HEK293 (cell line): ENCODE data around the gene ENOX2.

Source experiments
- CTCF ChIA-PET: fragments of 350-600 bp; formaldehyde crosslinking; extraction: SDS; loops from one replicate; lab custom pipeline; 2021; ENCODE audit warnings: antibody characterized with exemption; lab: Yijun Ruan, JAX
- POLR2A ChIA-PET: fragments of 300-600 bp; formaldehyde crosslinking; extraction: SDS; loops from one replicate; lab custom pipeline; 2020; ENCODE audit warnings: antibody characterized with exemption, inconsistent platforms; lab: Yijun Ruan, JAX
- H3K27ac ChIP-seq: fragments of 200-500 bp; sonication (Bioruptor generic); 2 replicates; pipeline ENCODE4 v1.5.1; 2014; ENCODE audit warnings: low read depth, low read length, control low read depth, inconsistent platforms; ENCODE audit errors: extremely low read depth
- H3K36me3 ChIP-seq, 2 experiments: fragments of 200-500 bp in 1 of 2; sonication (Bioruptor generic) in 1 of 2; 1 replicate in 1 of 2; 2 replicates in 1 of 2; pipeline ENCODE4 v1.5.1; 2014 to 2017; ENCODE audit warnings: inconsistent platforms in 2 of 2, low read length in 2 of 2; ENCODE audit not compliant: control insufficient read depth in 2 of 2, insufficient read depth in 1 of 2
- H3K4me1 ChIP-seq: fragments of 200-500 bp; sonication (Bioruptor generic); 2 replicates; pipeline ENCODE4 v1.5.1; 2014; ENCODE audit warnings: mild to moderate bottlenecking, low read length, inconsistent platforms; ENCODE audit not compliant: control insufficient read depth, insufficient read depth
- H3K4me3 ChIP-seq: 2 replicates; pipeline ENCODE4 v1.5.1; 2011; ENCODE audit warnings: low read depth, mild to moderate bottlenecking, control low read depth, low read length, moderate library complexity
- H3K9me3 ChIP-seq: fragments of 200-500 bp; sonication (Bioruptor generic); 2 replicates; pipeline ENCODE4 v1.5.1; 2014; ENCODE audit warnings: low read depth, low read length, inconsistent platforms; ENCODE audit not compliant: control insufficient read depth, insufficient read depth
- BCL11A ChIP-seq: fragments of 450-650 bp; formaldehyde crosslinking; IDR thresholded peaks from 2 replicates; pipeline ENCODE4 v1.5.1; 2016; ENCODE audit warnings: low read depth, missing biosample characterization, missing genetic modification characterization
- FEZF1 ChIP-seq: fragments of 450-650 bp; formaldehyde crosslinking; IDR thresholded peaks from 2 replicates; pipeline ENCODE4 v1.5.1; 2016; ENCODE audit warnings: missing biosample characterization, missing genetic modification characterization
- GFI1B ChIP-seq: fragments of 450-650 bp; formaldehyde crosslinking; IDR thresholded peaks from 2 replicates; pipeline ENCODE4 v1.5.1; 2016; ENCODE audit warnings: missing biosample characterization, missing genetic modification characterization
- GLIS1 ChIP-seq: fragments of 450-650 bp; formaldehyde crosslinking; IDR thresholded peaks from 2 replicates; pipeline ENCODE4 v1.5.1; 2016; ENCODE audit warnings: missing biosample characterization, missing genetic modification characterization
- HIC1 ChIP-seq: fragments of 450-650 bp; formaldehyde crosslinking; IDR thresholded peaks from 2 replicates; pipeline ENCODE4 v1.5.1; 2016; ENCODE audit warnings: missing biosample characterization, missing genetic modification characterization
- HOXC10 ChIP-seq: sonication (generic); formaldehyde crosslinking; IDR thresholded peaks from 2 replicates; pipeline ENCODE4 v1.8.1; 2023; ENCODE audit warnings: mild to moderate bottlenecking, missing genetic modification reagents
- IKZF3 ChIP-seq: fragments of 450-650 bp; IDR thresholded peaks from 2 replicates; pipeline ENCODE4 v1.5.0; 2018; ENCODE audit warnings: missing biosample characterization, mild to moderate bottlenecking, missing genetic modification characterization, moderate library complexity
- KLF10 ChIP-seq: fragments of 450-650 bp; IDR thresholded peaks from 2 replicates; pipeline ENCODE4 v1.5.1; 2018; ENCODE audit warnings: missing biosample characterization, mild to moderate bottlenecking, missing genetic modification characterization
- MZF1 ChIP-seq: fragments of 450-650 bp; formaldehyde crosslinking; IDR thresholded peaks from 2 replicates; pipeline ENCODE4 v1.5.1; 2017; ENCODE audit warnings: missing biosample characterization, missing genetic modification characterization, borderline replicate concordance
- OSR2 ChIP-seq: fragments of 450-650 bp; formaldehyde crosslinking; IDR thresholded peaks from 2 replicates; pipeline ENCODE4 v1.5.1; 2016; ENCODE audit warnings: missing biosample characterization, missing genetic modification characterization
- PRDM1 ChIP-seq: fragments of 450-650 bp; formaldehyde crosslinking; IDR thresholded peaks from 2 replicates; pipeline ENCODE4; 2016; ENCODE audit warnings: missing biosample characterization, missing genetic modification characterization
- PRDM4 ChIP-seq: fragments of 450-650 bp; formaldehyde crosslinking; IDR thresholded peaks from 2 replicates; pipeline ENCODE4 v1.5.1; 2017; ENCODE audit warnings: missing biosample characterization, missing genetic modification characterization
- PRDM6 ChIP-seq: fragments of 450-650 bp; formaldehyde crosslinking; IDR thresholded peaks from 2 replicates; pipeline ENCODE4 v1.5.1; 2017; ENCODE audit warnings: missing biosample characterization, missing genetic modification characterization
- SP3 ChIP-seq: fragments of 450-650 bp; formaldehyde crosslinking; IDR thresholded peaks from 2 replicates; pipeline ENCODE4 v1.5.1; 2016; ENCODE audit warnings: missing biosample characterization, missing genetic modification characterization
- TCF7L2 ChIP-seq: IDR thresholded peaks from 2 replicates; pipeline ENCODE4 v1.6.1; 2011; ENCODE audit warnings: low read depth, mild to moderate bottlenecking, inconsistent platforms, low read length, moderate library complexity, borderline replicate concordance
- ZBTB17 ChIP-seq: fragments of 450-650 bp; formaldehyde crosslinking; IDR thresholded peaks from 2 replicates; pipeline ENCODE4 v1.5.1; 2016; ENCODE audit warnings: missing biosample characterization, missing genetic modification characterization
- ZBTB44 ChIP-seq: fragments of 450-650 bp; IDR thresholded peaks from 2 replicates; pipeline ENCODE4 v1.5.1; 2018; ENCODE audit warnings: missing biosample characterization, mild to moderate bottlenecking, missing genetic modification characterization
- ZBTB48 ChIP-seq: fragments of 450-650 bp; formaldehyde crosslinking; IDR thresholded peaks from 2 replicates; pipeline ENCODE4 v1.5.1; 2016; ENCODE audit warnings: missing biosample characterization, missing genetic modification characterization
- ZEB2 ChIP-seq: fragments of 450-650 bp; formaldehyde crosslinking; IDR thresholded peaks from 2 replicates; pipeline ENCODE4 v1.5.1; 2016; ENCODE audit warnings: missing biosample characterization, missing genetic modification characterization
- ZNF10 ChIP-seq: fragments of 450-650 bp; formaldehyde crosslinking; IDR thresholded peaks from 2 replicates; pipeline ENCODE4 v1.5.1; 2017; ENCODE audit warnings: missing biosample characterization, missing genetic modification characterization
- ZNF174 ChIP-seq: fragments of 450-650 bp; formaldehyde crosslinking; IDR thresholded peaks from 2 replicates; pipeline ENCODE4 v1.5.0; 2017; ENCODE audit warnings: missing biosample characterization, mild to moderate bottlenecking, missing genetic modification characterization
- ZNF184 ChIP-seq: fragments of 450-650 bp; IDR thresholded peaks from 2 replicates; pipeline ENCODE4 v1.5.1; 2018; ENCODE audit warnings: missing biosample characterization, mild to moderate bottlenecking, missing genetic modification characterization
- ZNF24 ChIP-seq: fragments of 450-650 bp; formaldehyde crosslinking; IDR thresholded peaks from 2 replicates; pipeline ENCODE4 v1.5.1; 2016; ENCODE audit warnings: missing biosample characterization, missing genetic modification characterization
- ZNF266 ChIP-seq: fragments of 450-650 bp; formaldehyde crosslinking; IDR thresholded peaks from 2 replicates; pipeline ENCODE4 v1.5.1; 2016; ENCODE audit warnings: missing biosample characterization, missing genetic modification characterization, low read depth
- ZNF501 ChIP-seq: fragments of 450-650 bp; formaldehyde crosslinking; IDR thresholded peaks from 2 replicates; pipeline ENCODE4 v1.5.1; 2016; ENCODE audit warnings: missing biosample characterization, missing genetic modification characterization
- ZNF544 ChIP-seq: fragments of 450-650 bp; formaldehyde crosslinking; IDR thresholded peaks from 2 replicates; pipeline ENCODE4 v1.5.0; 2017; ENCODE audit warnings: missing biosample characterization, missing genetic modification characterization
- ZNF596 ChIP-seq: fragments of 450-650 bp; IDR thresholded peaks from 2 replicates; pipeline ENCODE4 v1.5.0; 2018; ENCODE audit warnings: missing biosample characterization, mild to moderate bottlenecking, missing genetic modification characterization, moderate library complexity
- ZNF645 ChIP-seq: fragments of 450-650 bp; formaldehyde crosslinking; IDR thresholded peaks from 2 replicates; pipeline ENCODE4; 2016; ENCODE audit warnings: missing biosample characterization, missing genetic modification characterization
- ZNF843 ChIP-seq: fragments of 450-650 bp; formaldehyde crosslinking; IDR thresholded peaks from 2 replicates; pipeline ENCODE4 v1.5.1; 2016; ENCODE audit warnings: missing biosample characterization, missing genetic modification characterization

The ENOX2 gene

GRCh38 chrX:130702867-130703707, 199.9 kb downstream of the ENOX2 start:
- Histone ChIP-seq H3K4me3 (no peak overlapping the region), H3K36me3 (no peaks in the 10 kb centered on the region), H3K4me1 (no peaks in the 10 kb centered on the region), H3K27ac (no peak overlapping the region), H3K9me3 (no peaks in the 10 kb centered on the region)
- ChIA-PET CTCF (interaction anchor here (0.6 kb wide), 1 partner anchor 14 kb away, joined by 3 read pairs; no protein-coding TSS in a partner anchor), POLR2A (no interaction called here)
- TF ChIP-seq BCL11A (tag by site-specific recombination) (no peak), ZNF596 (0 out of 2 replicates have a peak, but pooled peaks have one; percentile 50), SP3 (tag by site-specific recombination) (no peak), FEZF1 (tag by site-specific recombination) (peak; percentile 82), ZNF174 (tag by site-specific recombination) (no peak), GLIS1 (no peak), ZNF24 (tag by site-specific recombination) (0 out of 2 replicates have a peak, but pooled peaks have one; percentile 29), ZBTB17 (tag by site-specific recombination) (0 out of 2 replicates have a peak, but pooled peaks have one; percentile 21), ZEB2 (no peak), TCF7L2 (0 out of 2 replicates have a peak, but pooled peaks have one; percentile 31), KLF10 (tag by site-specific recombination) (peak; percentile 41; the same call in 1 of the 2 replicates), PRDM1 (tag by site-specific recombination) (peak; percentile 68), IKZF3 (tag by site-specific recombination) (no peak), OSR2 (tag by site-specific recombination) (peak; percentile 67), HOXC10 (CRISPR knock-in tag) (no peak), ZNF645 (no peak), ZBTB48 (no peak), PRDM4 (tag by site-specific recombination) (peak; percentile 58; the same call in 1 of the 2 replicates), ZBTB44 (tag by site-specific recombination) (peak; percentile 78), ZNF266 (tag by site-specific recombination) (no peak), MZF1 (tag by site-specific recombination) (no peak), GFI1B (0 out of 2 replicates have a peak, but pooled peaks have one; percentile 28), ZNF501 (tag by site-specific recombination) (no peak), ZNF544 (tag by site-specific recombination) (no peak), ZNF843 (tag by site-specific recombination) (peak; percentile 83), PRDM6 (peak; percentile 73), ZNF10 (tag by site-specific recombination) (0 out of 2 replicates have a peak, but pooled peaks have one; percentile 34), HIC1 (no peak), ZNF184 (0 out of 2 replicates have a peak, but pooled peaks have one; percentile 32)
